ENCODE measurements around the gene CNTNAP2.

The CNTNAP2 gene

GRCh38 chr7:147858421-147858820 is 1741.8 kb downstream of the CNTNAP2 start:
- H3K79me2 ChIP-seq (ENCODE audit: control insufficient read depth, insufficient read depth, low read length, poor library complexity): no peaks in the 10 kb centered on the region
- H4K12ac ChIP-seq (ENCODE audit: low read depth, low read length): no peak overlapping the region
- no CpG with 5 or more reads among the region's 3 CpGs for WGBS (ENCODE audit: extremely low coverage, insufficient coverage, insufficient read length)

DNA sequence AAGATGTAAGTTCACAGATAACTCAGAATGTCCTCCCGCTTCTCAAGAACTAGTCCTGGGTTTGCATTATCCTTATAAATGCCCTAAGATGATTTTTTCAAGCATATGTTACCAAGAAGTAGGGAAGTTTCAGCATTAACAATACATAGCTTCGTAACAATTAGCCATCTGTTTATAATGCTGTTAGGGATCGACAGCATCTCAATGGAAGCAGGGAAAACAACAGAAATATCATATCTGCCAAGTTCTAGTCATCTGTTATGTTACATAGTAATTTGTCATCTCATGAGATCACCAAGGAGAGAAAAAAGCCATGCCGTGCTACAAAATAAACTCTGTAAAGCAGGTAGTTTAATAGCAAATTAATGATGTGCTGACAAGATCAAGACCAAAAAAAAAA is 1742.4 kb downstream of the CNTNAP2 start:
- no peak overlapping the region for H2BK12ac ChIP-seq (ENCODE audit: low read length)
- no peak for DNase-seq
- H3K9me3 ChIP-seq (ENCODE audit: insufficient read depth, low read depth, low read length): no peaks in the 10 kb centered on the region
- no peak overlapping the region for H3K27ac ChIP-seq (ENCODE audit: low read depth, low read length)
- no peaks in the 10 kb centered on the region for H3K79me1 ChIP-seq (ENCODE audit: low read length)
- H4K12ac ChIP-seq (ENCODE audit: low read depth, low read length): no peak overlapping the region
- H4K8ac ChIP-seq (ENCODE audit: low read depth, low read length): no peak overlapping the region
- H3K9ac ChIP-seq (ENCODE audit: low read length): no peak overlapping the region
- H4K91ac ChIP-seq (ENCODE audit: low read depth, low read length): no peak overlapping the region
- H3K4me1 ChIP-seq (ENCODE audit: control insufficient read depth in 1 of 2, insufficient read depth in 2 of 2, low read length in 2 of 2): no peaks in the 10 kb centered on the region
- no CpG with 5 or more reads among the region's 4 CpGs for WGBS (ENCODE audit: extremely low coverage, insufficient coverage, insufficient read length)
- H2AFZ ChIP-seq (ENCODE audit: insufficient read depth, low read length, poor library complexity): no peak overlapping the region
- no peak overlapping the region for H3K14ac ChIP-seq (ENCODE audit: low read length)
- H2BK5ac ChIP-seq (ENCODE audit: low read depth, low read length, poor library complexity): no peak overlapping the region
- H3K36me3 ChIP-seq (ENCODE audit: control insufficient read depth in 1 of 2, insufficient read depth in 2 of 2, low read length in 2 of 2): no peaks in the 10 kb centered on the region
- no peak overlapping the region for H3K4ac ChIP-seq (ENCODE audit: low read depth, low read length)
- no peaks in the 10 kb centered on the region for H3K79me2 ChIP-seq (ENCODE audit: control insufficient read depth, insufficient read depth, low read length, poor library complexity)
- H2AK5ac ChIP-seq (ENCODE audit: low read length): no peak overlapping the region
- H3K4me3 ChIP-seq (ENCODE audit: low read depth, low read length): no peak overlapping the region
- H3K18ac ChIP-seq (ENCODE audit: low read length): no peak overlapping the region
- no peak overlapping the region for H3K4me2 ChIP-seq (ENCODE audit: low read length)
- H3K27me3 ChIP-seq (ENCODE audit: insufficient read depth, low read length): no peaks in the 10 kb centered on the region
- no peak overlapping the region for H2BK120ac ChIP-seq (ENCODE audit: insufficient read depth, low read length, poor library complexity)
- H3K23ac ChIP-seq (ENCODE audit: low read length): no peak overlapping the region

More at GRCh38 chr7:147858421-147858820, 1741.8 kb downstream of the CNTNAP2 start:
- Histone ChIP-seq H3K27me3 (ENCODE audit: insufficient read depth, low read length) (no peaks in the 10 kb centered on the region), H3K9ac (ENCODE audit: low read length) (no peak overlapping the region), H3K23ac (ENCODE audit: low read length) (no peak overlapping the region), H2BK120ac (ENCODE audit: insufficient read depth, low read length, poor library complexity) (no peak overlapping the region), H3K36me3 (ENCODE audit: control insufficient read depth in 1 of 2, insufficient read depth in 2 of 2, low read length in 2 of 2) (no peaks in the 10 kb centered on the region), H3K18ac (ENCODE audit: low read length) (no peak overlapping the region), H3K9me3 (ENCODE audit: insufficient read depth, low read depth, low read length) (no peaks in the 10 kb centered on the region), H3K14ac (ENCODE audit: low read length) (no peak overlapping the region), H2AFZ (ENCODE audit: insufficient read depth, low read length, poor library complexity) (no peak overlapping the region), H3K79me1 (ENCODE audit: low read length) (no peaks in the 10 kb centered on the region), H3K4ac (ENCODE audit: low read depth, low read length) (no peak overlapping the region), H3K4me1 (ENCODE audit: control insufficient read depth in 1 of 2, insufficient read depth in 2 of 2, low read length in 2 of 2) (no peaks in the 10 kb centered on the region), H3K4me2 (ENCODE audit: low read length) (no peak overlapping the region), H3K27ac (ENCODE audit: low read depth, low read length) (no peak overlapping the region), H4K91ac (ENCODE audit: low read depth, low read length) (no peak overlapping the region), H4K8ac (ENCODE audit: low read depth, low read length) (no peak overlapping the region), H3K4me3 (ENCODE audit: low read depth, low read length) (no peak overlapping the region), H2AK5ac (ENCODE audit: low read length) (no peak overlapping the region), H2BK5ac (ENCODE audit: low read depth, low read length, poor library complexity) (no peak overlapping the region), H2BK12ac (ENCODE audit: low read length) (no peak overlapping the region)
- no peak for DNase-seq

DNA sequence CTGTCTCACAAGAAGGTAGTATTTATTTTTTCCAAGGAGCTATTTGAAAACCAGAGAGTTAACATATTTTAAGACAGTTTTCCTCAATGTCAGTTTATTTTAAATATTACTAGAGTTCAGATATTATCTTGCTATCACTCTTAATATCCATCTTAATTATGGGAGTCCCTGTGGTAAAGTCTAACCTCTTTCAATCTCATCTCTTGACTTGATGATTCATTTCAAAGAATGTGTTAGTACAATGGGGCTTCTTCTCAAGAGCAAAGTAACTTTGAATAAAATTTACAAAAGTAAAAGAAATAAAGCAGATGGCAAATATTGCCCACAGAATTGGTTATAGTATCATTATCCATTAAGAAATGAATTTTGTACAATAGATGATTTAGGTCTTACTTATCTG is 1742.9 kb downstream of the CNTNAP2 start:
- Histone ChIP-seq H3K27ac (ENCODE audit: low read depth, low read length) (no peak overlapping the region), H3K4me2 (ENCODE audit: low read length) (no peak overlapping the region), H4K91ac (ENCODE audit: low read depth, low read length) (no peak overlapping the region), H3K36me3 (ENCODE audit: control insufficient read depth in 1 of 2, insufficient read depth in 2 of 2, low read length in 2 of 2) (no peaks in the 10 kb centered on the region), H3K18ac (ENCODE audit: low read length) (no peak overlapping the region), H3K27me3 (ENCODE audit: insufficient read depth, low read length) (no peaks in the 10 kb centered on the region), H3K79me1 (ENCODE audit: low read length) (no peaks in the 10 kb centered on the region), H2BK5ac (ENCODE audit: low read depth, low read length, poor library complexity) (no peak overlapping the region), H2AK5ac (ENCODE audit: low read length) (no peak overlapping the region), H3K9me3 (ENCODE audit: insufficient read depth, low read depth, low read length) (no peaks in the 10 kb centered on the region), H2BK120ac (ENCODE audit: insufficient read depth, low read length, poor library complexity) (no peak overlapping the region), H3K4me3 (ENCODE audit: low read depth, low read length) (no peak overlapping the region), H3K4me1 (ENCODE audit: control insufficient read depth in 1 of 2, insufficient read depth in 2 of 2, low read length in 2 of 2) (no peaks in the 10 kb centered on the region), H2AFZ (ENCODE audit: insufficient read depth, low read length, poor library complexity) (no peak overlapping the region), H3K23ac (ENCODE audit: low read length) (no peak overlapping the region), H3K9ac (ENCODE audit: low read length) (no peak overlapping the region), H4K8ac (ENCODE audit: low read depth, low read length) (no peak overlapping the region), H3K14ac (ENCODE audit: low read length) (no peak overlapping the region), H2BK12ac (ENCODE audit: low read length) (no peak overlapping the region), H3K4ac (ENCODE audit: low read depth, low read length) (no peak overlapping the region), H4K12ac (ENCODE audit: low read depth, low read length) (no peak overlapping the region), H3K79me2 (ENCODE audit: control insufficient read depth, insufficient read depth, low read length, poor library complexity) (no peaks in the 10 kb centered on the region)
- no peak for DNase-seq

- Histone ChIP-seq H3K4me1 (ENCODE audit: control insufficient read depth in 1 of 2, insufficient read depth in 2 of 2, low read length in 2 of 2) (no peaks in the 10 kb centered on the region), H3K27ac (ENCODE audit: low read depth, low read length) (no peak overlapping the region), H3K4me3 (ENCODE audit: low read depth, low read length) (no peak overlapping the region), H3K9me3 (ENCODE audit: insufficient read depth, low read depth, low read length) (no peaks in the 10 kb centered on the region), H3K4me2 (ENCODE audit: low read length) (no peak overlapping the region), H2AFZ (ENCODE audit: insufficient read depth, low read length, poor library complexity) (no peak overlapping the region), H2BK12ac (ENCODE audit: low read length) (no peak overlapping the region), H3K4ac (ENCODE audit: low read depth, low read length) (no peak overlapping the region), H3K23ac (ENCODE audit: low read length) (no peak overlapping the region), H3K18ac (ENCODE audit: low read length) (no peak overlapping the region), H3K79me2 (ENCODE audit: control insufficient read depth, insufficient read depth, low read length, poor library complexity) (no peaks in the 10 kb centered on the region), H2AK5ac (ENCODE audit: low read length) (no peak overlapping the region), H2BK120ac (ENCODE audit: insufficient read depth, low read length, poor library complexity) (no peak overlapping the region), H3K36me3 (ENCODE audit: control insufficient read depth in 1 of 2, insufficient read depth in 2 of 2, low read length in 2 of 2) (no peaks in the 10 kb centered on the region), H2BK5ac (ENCODE audit: low read depth, low read length, poor library complexity) (no peak overlapping the region), H4K91ac (ENCODE audit: low read depth, low read length) (no peak overlapping the region), H3K79me1 (ENCODE audit: low read length) (no peaks in the 10 kb centered on the region), H4K8ac (ENCODE audit: low read depth, low read length) (no peak overlapping the region), H3K9ac (ENCODE audit: low read length) (no peak overlapping the region), H3K27me3 (ENCODE audit: insufficient read depth, low read length) (no peaks in the 10 kb centered on the region), H4K12ac (ENCODE audit: low read depth, low read length) (no peak overlapping the region), H3K14ac (ENCODE audit: low read length) (no peak overlapping the region)
- no peak for DNase-seq
- WGBS (ENCODE audit: extremely low coverage, insufficient coverage, insufficient read length): no CpG with 5 or more reads among the region's 1 CpG
Observed at GRCh38 chr7:147861058-147861716, 1744.6 kb downstream of the CNTNAP2 start.
